Parathyroid adenoma (tissue), 2 donors: ENCODE results near the gene SPAG9.

ENCODE experiments used
- H2AFZ ChIP-seq: fragments of 300-600 bp; sonication (generic); one replicate; pipeline ENCODE4 v1.7.0; 2017; ENCODE audit warnings: antibody characterized with exemption, mild to moderate bottlenecking
- H3K27ac ChIP-seq: fragments of 300-600 bp; sonication (generic); one replicate; pipeline ENCODE4 v1.7.0; 2017
- H3K27me3 ChIP-seq: fragments of 300-600 bp; sonication (generic); one replicate; pipeline ENCODE4 v1.7.0; 2017; ENCODE audit warnings: low read length; ENCODE audit not compliant: control insufficient read depth, insufficient read depth
- H3K36me3 ChIP-seq: fragments of 300-600 bp; sonication (generic); one replicate; pipeline ENCODE4 v1.7.0; 2017; ENCODE audit warnings: low read length; ENCODE audit not compliant: control insufficient read depth, insufficient read depth
- H3K4me1 ChIP-seq: fragments of 300-600 bp; sonication (generic); one replicate; pipeline ENCODE4 v1.7.0; 2017; ENCODE audit warnings: control low read depth
- H3K4me2 ChIP-seq: fragments of 300-600 bp; sonication (generic); one replicate; pipeline ENCODE4 v1.7.0; 2017; ENCODE audit warnings: low read length
- H3K4me3 ChIP-seq: fragments of 300-600 bp; sonication (generic); one replicate; pipeline ENCODE4 v1.7.0; 2017; ENCODE audit warnings: low read depth, low read length
- H3K79me2 ChIP-seq: fragments of 300-600 bp; sonication (generic); one replicate; pipeline ENCODE4 v1.7.0; 2017; ENCODE audit warnings: control low read depth
- H3K9ac ChIP-seq: fragments of 300-600 bp; sonication (generic); one replicate; pipeline ENCODE4 v1.7.0; 2017; ENCODE audit warnings: mild to moderate bottlenecking
- H3K9me3 ChIP-seq: fragments of 300-600 bp; sonication (generic); one replicate; pipeline ENCODE4 v1.7.0; 2017; ENCODE audit warnings: low read length; ENCODE audit not compliant: control insufficient read depth
- TF ChIP-seq, protein P1 (sequence below): fragments of 300-600 bp; sonication (generic); IDR thresholded peaks from one replicate; pipeline ENCODE4 v1.7.0; 2017; ENCODE audit warnings: antibody characterized with exemption, mild to moderate bottlenecking
- donor health status: primary hyperparathyroidism.

The SPAG9 gene

DNA sequence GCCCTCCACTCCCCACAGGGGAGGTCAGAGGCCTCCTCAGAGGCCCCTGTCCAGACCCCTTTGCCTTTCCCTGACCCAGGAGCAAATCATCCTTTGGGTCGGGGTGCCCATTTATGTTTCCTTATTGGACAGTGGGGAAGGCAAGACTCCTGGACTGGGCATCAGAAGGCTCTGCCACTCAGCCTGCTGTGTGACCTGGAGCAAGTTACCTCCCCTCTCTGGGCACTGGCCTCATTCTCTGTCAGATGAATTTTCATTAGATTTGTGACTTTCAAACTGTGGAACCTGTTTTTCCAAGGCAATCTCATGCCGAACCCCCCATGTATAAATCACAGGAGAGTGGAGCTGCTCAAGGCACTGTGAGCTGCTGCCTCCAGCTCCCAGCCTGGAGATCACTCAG lies 207.5 kb downstream of the SPAG9 start:
- no peak overlapping the region for H3K27ac ChIP-seq
- H3K27me3 ChIP-seq = no peaks in the 10 kb centered on the region
- H3K9ac ChIP-seq = no peak overlapping the region
- no peak overlapping the region for H3K4me3 ChIP-seq
- TF ChIP-seq, protein P1, sequence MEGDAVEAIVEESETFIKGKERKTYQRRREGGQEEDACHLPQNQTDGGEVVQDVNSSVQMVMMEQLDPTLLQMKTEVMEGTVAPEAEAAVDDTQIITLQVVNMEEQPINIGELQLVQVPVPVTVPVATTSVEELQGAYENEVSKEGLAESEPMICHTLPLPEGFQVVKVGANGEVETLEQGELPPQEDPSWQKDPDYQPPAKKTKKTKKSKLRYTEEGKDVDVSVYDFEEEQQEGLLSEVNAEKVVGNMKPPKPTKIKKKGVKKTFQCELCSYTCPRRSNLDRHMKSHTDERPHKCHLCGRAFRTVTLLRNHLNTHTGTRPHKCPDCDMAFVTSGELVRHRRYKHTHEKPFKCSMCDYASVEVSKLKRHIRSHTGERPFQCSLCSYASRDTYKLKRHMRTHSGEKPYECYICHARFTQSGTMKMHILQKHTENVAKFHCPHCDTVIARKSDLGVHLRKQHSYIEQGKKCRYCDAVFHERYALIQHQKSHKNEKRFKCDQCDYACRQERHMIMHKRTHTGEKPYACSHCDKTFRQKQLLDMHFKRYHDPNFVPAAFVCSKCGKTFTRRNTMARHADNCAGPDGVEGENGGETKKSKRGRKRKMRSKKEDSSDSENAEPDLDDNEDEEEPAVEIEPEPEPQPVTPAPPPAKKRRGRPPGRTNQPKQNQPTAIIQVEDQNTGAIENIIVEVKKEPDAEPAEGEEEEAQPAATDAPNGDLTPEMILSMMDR = no peak
- peaks cover 4% of the 10 kb centered on the region for H3K79me2 ChIP-seq
- H3K4me1 ChIP-seq = peaks cover 49% of the 10 kb centered on the region
- H2AFZ ChIP-seq = no peak overlapping the region
- H3K9me3 ChIP-seq = no peaks in the 10 kb centered on the region
- H3K4me2 ChIP-seq = no peak overlapping the region
- H3K36me3 ChIP-seq = no peaks in the 10 kb centered on the region
